Vagina (tissue), 2 donors: ENCODE measurements around the gene ANKLE2.

Experiments used
- POLR2A ChIP-seq, 2 donors: fragments of 450-650 bp; IDR thresholded peaks; one replicate each; pipeline ENCODE4 v1.6.1; 2017; ENCODE audit warnings: antibody characterized with exemption in 2 of 2, mild to moderate bottlenecking in 2 of 2, moderate library complexity in 2 of 2
- POLR2AphosphoS5 ChIP-seq, 2 donors: sonication (generic); formaldehyde crosslinking; IDR thresholded peaks; one replicate each; pipeline ENCODE4 v1.9.0; 2017; ENCODE audit warnings: antibody characterized with exemption in 2 of 2, mild to moderate bottlenecking in 2 of 2, low read depth in 1 of 2; ENCODE audit not compliant: insufficient read depth in 1 of 2
- TF ChIP-seq, protein P1 (sequence below), 3 experiments: fragments of 450-650 bp in 2 of 3; fragments of 200-600 bp in 1 of 3; sonication (generic) in 1 of 3; IDR thresholded peaks; one replicate each; pipeline ENCODE4 v1.5.1; 2017 to 2019; ENCODE audit warnings: antibody characterized with exemption in 3 of 3, mild to moderate bottlenecking in 2 of 3, moderate library complexity in 2 of 3

DNA sequence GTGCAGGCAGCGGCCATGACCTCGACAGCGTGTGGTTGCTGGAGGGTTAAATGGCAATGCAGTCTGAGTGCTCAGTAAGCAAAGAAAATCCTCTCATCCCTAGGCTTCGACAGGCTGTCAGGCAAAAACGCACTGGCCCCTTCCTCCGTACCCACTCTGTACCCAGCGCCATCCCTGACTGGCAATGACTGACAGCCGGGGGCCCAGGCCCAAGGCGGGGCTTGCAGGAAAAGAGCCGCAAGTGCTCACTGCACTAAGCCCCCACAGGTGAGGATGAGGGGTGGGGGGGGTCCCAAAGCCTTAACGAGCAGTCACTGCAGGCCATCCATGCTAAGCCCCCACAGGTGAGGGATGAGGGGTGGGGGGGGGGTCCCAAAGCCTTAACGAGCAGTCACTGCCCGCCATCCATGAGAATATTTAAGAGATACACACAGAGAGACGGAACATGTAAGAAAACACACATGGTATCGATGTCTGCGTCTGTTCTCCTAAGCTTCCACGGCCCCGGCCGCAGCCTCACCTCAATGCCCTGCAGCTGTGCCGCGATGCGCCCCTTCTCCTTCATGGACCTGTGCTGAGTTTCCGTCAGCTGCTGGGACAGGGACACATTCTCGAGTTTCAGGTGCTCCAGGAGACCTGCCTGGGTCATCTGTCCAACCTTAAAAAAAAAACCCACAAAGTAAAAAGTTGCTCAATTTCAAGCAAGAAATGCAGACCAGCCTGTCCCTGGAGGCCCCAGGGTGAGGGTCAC, 36.4 kb upstream of the ANKLE2 start:
- TF ChIP-seq, protein P1, sequence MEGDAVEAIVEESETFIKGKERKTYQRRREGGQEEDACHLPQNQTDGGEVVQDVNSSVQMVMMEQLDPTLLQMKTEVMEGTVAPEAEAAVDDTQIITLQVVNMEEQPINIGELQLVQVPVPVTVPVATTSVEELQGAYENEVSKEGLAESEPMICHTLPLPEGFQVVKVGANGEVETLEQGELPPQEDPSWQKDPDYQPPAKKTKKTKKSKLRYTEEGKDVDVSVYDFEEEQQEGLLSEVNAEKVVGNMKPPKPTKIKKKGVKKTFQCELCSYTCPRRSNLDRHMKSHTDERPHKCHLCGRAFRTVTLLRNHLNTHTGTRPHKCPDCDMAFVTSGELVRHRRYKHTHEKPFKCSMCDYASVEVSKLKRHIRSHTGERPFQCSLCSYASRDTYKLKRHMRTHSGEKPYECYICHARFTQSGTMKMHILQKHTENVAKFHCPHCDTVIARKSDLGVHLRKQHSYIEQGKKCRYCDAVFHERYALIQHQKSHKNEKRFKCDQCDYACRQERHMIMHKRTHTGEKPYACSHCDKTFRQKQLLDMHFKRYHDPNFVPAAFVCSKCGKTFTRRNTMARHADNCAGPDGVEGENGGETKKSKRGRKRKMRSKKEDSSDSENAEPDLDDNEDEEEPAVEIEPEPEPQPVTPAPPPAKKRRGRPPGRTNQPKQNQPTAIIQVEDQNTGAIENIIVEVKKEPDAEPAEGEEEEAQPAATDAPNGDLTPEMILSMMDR (IDR thresholded peaks at IDR 0.05), result no peak
- TF ChIP-seq POLR2A (IDR thresholded peaks at IDR 0.05) (no peak), POLR2AphosphoS5 (IDR thresholded peaks at IDR 0.05; ENCODE audit: insufficient read depth in 1 of 2, low read depth in 1 of 2) (no peak)
